Activated naive CD4-positive, alpha-beta T cell treated with anti-CD3 and anti-CD28 coated beads, Interleukin-2, amount 50 U/mL, for 16 hours (primary cell): ENCODE data around the gene SLX4IP.
"Not testable (repeated sequence)": the region's sequence is repeated elsewhere in the genome, so short reads cannot be mapped to it uniquely, and the experiment has no call there.

Experiments
- DNase-seq: peaks from one replicate; pipeline ENCODE4 v3.0.0-alpha.2; 2020

Gene SLX4IP

GRCh38 chr20:10579942-10580341 lies 144.8 kb downstream of the SLX4IP start:
- no peak for DNase-seq

- DNase-seq = no peak
These were observed 145.6 kb downstream of the SLX4IP start for GRCh38 chr20:10580700-10581099.

- DNase-seq = no peak
These were observed 146.7 kb downstream of the SLX4IP start for GRCh38 chr20:10581823-10582222.

- DNase-seq = no peak
These were observed 149.3 kb downstream of the SLX4IP start for GRCh38 chr20:10584371-10584770.

GRCh38 chr20:10585308-10585707 lies 150.2 kb downstream of the SLX4IP start:
- no peak for DNase-seq

- DNase-seq = no peak
These were observed 151.2 kb downstream of the SLX4IP start for GRCh38 chr20:10586296-10586695.

GRCh38 chr20:10590446-10590845 lies 155.3 kb downstream of the SLX4IP start:
- DNase-seq = not testable (repeated sequence)

- DNase-seq = no peak
These were observed 156.0 kb downstream of the SLX4IP start for GRCh38 chr20:10590950-10591671.

GRCh38 chr20:10591946-10592521 lies 156.9 kb downstream of the SLX4IP start:
- no peak for DNase-seq

- DNase-seq = no peak
These were observed 159.3 kb downstream of the SLX4IP start for GRCh38 chr20:10594296-10594868.

- no peak for DNase-seq
These were observed 160.2 kb downstream of the SLX4IP start for GRCh38 chr20:10595266-10595665.

- no peak for DNase-seq
These were observed 160.9 kb downstream of the SLX4IP start for GRCh38 chr20:10595985-10596384.

GRCh38 chr20:10596710-10597121 lies 161.6 kb downstream of the SLX4IP start:
- no peak for DNase-seq

GRCh38 chr20:10597637-10598036 lies 162.5 kb downstream of the SLX4IP start:
- no peak for DNase-seq

GRCh38 chr20:10602221-10602871 lies 167.2 kb downstream of the SLX4IP start:
- DNase-seq = no peak

- DNase-seq = no peak
These were observed 168.3 kb downstream of the SLX4IP start for GRCh38 chr20:10603378-10603777.

GRCh38 chr20:10603971-10604864 lies 169.1 kb downstream of the SLX4IP start:
- DNase-seq = no peak

- no peak for DNase-seq
These were observed 169.8 kb downstream of the SLX4IP start for GRCh38 chr20:10604865-10605440.

GRCh38 chr20:10605547-10606195 lies 170.6 kb downstream of the SLX4IP start:
- DNase-seq = no peak

- DNase-seq = no peak
These were observed 174.2 kb downstream of the SLX4IP start for GRCh38 chr20:10609276-10609675.

GRCh38 chr20:10609770-10610169 lies 174.7 kb downstream of the SLX4IP start:
- no peak for DNase-seq

- no peak for DNase-seq
These were observed 175.1 kb downstream of the SLX4IP start for GRCh38 chr20:10610251-10610650.
